NCI-H146 treated with DMSO at 0.1 percent for 48 hours (cell line): ENCODE measurements around the gene TIMM13.
"Not testable (repeated sequence)": the region's sequence is repeated elsewhere in the genome, so short reads cannot be mapped to it uniquely, and the experiment has no call there.

Source experiments
- DNase-seq: peaks from one replicate; lab custom pipeline; 2025; ENCODE audit not compliant: unreplicated experiment; lab: John Stamatoyannopoulos, UW

TIMM13 gene

DNA sequence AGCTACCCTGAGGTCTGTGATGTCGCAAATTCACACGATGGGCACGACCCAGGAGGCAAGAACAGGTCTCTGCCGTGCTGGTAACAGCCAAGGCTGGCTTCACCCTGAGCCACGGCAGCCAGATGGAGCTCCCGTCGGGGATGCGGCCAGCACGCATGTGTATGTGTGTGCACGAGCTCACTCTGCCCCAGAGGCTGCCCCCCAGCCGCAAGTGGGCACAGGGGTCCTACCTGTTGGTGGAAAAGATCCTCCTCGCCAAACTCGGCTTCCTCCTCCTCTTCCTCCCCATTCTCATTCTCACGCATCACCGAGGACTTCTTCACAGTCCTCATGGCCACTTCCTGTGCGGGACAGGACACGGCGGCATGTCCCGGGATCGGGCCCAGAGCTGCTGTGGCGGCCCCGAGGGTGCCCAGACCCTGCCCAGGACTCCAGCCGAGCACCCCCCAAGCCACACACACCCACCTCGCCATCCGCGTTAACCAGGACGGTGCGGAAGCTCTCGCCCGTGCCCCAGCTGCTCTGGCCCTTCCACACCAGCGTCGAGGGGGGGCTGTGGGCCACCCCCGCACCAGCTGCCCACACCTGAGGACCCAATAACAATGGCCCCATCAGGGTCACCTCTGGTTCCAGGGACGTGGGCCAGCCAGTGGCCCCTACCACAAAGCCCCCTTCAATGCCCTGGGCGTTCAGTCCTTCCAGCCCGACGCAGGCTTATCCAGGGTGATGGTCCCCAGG lies 4.1 kb upstream of the TIMM13 start:
- no peak for DNase-seq

DNA sequence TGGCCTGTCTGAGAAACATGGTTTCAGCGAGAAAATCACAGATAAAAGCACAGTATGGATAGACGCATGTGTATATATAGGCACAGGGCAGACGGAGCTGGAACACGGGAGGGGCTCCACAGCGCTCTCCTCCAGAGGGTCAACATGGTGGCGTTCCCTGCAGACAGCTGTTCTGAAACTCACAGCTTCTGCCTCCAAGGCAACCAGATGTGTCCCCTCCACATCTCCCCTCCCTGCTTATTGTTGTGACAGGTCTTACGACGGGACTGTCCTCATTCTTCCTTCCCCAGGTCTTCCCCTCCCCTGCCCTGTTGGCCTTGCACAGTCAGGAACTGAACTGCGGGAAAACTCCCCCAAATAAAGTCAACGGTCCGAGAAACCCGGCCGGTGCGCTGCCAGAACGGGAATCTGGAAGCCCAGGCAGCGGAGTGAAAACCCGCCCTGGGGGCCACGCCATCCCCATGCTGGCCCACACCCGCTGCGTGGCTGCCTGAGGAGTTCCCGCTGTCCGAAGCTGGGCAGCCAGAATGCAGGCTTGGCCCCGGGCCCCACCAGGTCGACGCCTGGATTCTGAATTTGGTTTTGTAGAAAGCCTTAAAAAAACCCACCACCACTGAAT lies 2.6 kb upstream of the TIMM13 start:
- no peak for DNase-seq

DNA sequence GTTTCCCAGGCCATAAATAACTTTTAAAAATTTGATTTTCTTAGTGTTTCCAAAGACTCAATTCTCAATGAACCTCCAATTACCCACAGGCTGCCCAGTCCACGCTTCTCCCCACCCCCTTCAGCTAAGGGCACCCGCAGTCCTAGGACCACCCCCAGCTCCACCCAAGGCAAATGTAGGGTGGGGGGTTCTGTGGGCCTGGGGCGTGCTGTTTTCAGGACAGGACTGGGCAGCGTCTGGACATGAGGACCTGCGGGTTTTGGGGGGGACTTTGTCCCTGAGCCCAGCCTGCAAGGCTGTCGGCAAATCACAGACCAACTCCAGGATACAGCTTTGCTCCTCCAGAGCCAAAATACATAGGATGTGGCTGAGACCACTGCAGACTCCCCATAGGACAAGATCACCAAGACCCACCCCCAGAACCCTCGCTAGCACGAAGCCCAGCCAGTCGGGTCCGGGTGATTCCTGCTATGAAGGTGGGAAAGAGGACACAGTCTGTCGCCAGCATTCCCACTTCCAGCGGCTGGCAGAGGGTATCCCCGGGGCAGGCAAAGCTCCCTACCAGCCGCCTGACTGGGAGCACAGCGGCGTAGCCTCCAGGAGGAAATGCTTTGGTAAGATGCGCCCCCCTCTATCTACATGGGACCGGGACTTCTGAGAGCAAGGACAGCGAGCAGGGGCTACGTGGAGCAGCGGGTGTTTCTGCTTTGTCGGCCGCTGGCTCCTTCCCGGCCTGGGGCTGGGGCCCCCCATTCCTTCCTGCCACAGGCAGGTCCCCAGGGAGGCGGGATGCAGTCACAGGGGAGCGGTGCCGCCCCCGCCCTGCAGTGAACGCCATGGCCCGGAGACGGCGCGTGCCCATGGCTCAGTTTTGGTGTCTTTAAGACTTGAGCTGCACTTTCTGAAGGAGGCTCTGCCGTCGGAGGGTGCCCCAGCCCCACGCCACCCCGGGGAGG lies 1.6 kb upstream of the TIMM13 start:
- DNase-seq, result no peak

DNA sequence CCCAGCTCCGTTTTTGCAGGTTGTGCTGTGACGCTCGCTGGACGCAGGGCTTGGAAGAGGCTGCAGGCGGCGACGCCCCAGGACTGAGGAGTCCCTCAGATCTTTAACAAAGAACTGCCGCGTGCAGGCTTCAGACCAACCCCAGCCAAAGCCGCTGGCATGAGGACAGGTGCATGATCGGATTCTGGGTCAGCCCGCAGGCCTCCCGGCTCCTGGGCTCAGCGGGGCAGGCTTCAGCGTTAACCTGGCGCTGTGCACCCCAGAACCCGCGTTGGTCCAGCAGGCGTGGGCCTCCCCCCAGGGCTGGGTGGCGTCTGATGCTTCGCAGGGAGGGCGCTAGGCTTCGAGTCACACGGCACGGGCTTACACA lies 920 bp upstream of the TIMM13 start:
- no peak for DNase-seq

DNA sequence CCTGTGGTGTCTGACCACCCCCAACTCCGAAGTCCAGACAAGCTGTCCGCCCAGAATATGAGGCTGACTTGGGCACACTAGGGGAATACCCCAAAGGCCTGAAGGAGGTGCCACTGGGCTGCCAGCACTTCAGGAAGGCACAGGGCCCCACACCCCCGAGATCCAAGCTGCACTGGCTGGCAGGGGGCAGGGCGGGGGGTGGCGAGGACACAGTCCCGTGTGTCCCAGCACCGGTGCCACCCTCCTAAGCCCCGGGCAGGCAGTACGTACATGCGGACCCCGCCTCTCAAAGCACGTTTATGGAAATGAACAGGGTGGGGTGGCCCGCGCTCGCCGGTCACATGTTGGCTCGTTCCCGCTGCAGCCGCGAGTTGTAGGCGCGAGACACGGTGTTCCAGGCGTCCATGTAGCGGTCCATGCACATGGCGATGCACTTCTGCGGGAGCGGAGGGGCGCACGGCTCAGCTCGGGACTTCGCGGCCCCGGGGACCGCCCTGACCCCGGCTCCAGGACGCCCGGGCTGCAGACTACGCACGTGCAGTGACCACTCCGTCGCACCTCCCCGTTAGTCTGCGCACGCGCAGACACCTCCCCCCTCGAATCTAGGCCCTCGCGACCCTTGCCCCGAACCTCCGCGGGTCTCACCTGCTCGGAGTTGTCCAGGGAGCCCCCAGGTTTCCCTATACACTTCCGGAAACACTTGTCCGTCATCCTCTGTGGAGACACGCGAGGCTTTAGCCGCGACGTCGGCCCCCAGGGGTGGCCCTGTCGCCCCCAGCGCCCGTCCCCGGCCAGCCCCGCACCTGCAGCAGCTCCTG lies 566 bp downstream of the TIMM13 start:
- no peak for DNase-seq

DNA sequence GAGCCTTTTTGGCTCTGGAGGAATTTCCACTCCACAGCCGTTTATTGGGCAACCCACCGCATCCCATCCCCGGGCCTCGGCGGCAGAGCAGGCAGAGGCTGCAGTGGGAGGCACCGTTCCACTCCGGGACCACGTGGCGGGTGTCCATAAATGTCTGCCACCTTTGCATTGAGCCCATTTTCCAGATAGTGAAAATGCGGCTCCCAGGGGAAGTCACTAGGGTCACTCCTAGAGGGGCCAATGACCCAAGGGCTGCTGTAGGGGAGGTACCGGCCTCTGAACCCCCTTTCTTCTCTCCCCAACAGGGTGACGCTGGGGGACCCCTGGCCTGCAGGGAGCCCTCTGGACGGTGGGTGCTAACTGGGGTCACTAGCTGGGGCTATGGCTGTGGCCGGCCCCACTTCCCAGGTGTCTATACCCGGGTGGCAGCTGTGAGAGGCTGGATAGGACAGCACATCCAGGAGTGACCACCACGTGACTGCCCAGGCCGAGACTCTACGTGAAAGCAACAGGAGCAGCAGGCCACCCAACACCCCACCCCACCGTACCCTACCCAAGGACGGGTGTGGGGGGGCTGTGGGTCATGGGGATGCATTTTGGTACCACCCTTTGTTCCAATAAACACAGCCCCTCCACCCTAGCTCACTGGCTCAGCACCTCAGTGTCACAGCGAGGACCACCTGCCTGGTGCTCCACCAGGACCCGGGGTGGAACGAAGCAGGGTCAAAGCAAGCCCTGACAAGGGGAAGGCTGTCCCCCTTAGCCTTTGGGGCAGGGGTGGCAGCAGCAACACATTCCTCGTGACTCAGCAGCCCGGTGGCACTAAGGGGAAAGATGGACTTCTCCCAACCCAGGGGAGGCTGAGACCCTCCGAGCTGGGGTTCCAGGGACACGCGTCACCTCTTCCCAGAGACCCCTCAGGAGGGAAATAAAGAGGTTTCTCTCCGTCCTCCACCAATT lies 1.5 kb downstream of the TIMM13 start:
- no peak for DNase-seq

DNA sequence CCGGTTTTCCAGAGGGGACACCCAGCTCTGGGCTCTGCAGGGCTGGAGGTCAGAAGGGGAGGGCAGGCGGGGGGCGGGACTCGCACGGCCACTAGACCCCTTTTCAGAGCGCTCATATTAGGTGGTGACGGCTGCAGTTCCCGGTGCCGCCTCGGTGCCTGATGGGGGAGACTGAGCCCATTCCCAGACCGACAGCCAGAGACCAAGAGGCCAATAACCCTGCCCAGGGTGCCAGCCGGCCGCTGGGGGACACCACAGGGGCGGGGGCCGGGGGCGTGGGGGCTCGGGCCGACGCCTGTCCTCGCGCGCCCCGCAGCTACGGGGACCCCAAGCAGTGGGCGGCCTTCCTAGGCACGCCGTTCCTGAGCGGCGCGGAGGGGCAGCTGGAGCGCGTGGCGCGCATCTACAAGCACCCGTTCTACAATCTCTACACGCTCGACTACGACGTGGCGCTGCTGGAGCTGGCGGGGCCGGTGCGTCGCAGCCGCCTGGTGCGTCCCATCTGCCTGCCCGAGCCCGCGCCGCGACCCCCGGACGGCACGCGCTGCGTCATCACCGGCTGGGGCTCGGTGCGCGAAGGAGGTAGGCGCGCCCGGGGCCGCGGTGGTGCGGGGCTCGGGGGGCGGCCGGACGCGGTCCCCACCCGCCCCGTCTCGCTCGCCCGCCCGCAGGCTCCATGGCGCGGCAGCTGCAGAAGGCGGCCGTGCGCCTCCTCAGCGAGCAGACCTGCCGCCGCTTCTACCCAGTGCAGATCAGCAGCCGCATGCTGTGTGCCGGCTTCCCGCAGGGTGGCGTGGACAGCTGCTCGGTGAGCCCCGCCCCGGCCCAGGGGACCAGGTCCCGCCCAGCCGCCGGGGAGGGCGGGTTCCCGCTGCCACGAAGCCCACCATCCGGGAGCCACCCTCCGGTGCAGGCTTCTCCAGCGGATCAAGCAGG lies 2.4 kb downstream of the TIMM13 start:
- DNase-seq, result no peak

DNA sequence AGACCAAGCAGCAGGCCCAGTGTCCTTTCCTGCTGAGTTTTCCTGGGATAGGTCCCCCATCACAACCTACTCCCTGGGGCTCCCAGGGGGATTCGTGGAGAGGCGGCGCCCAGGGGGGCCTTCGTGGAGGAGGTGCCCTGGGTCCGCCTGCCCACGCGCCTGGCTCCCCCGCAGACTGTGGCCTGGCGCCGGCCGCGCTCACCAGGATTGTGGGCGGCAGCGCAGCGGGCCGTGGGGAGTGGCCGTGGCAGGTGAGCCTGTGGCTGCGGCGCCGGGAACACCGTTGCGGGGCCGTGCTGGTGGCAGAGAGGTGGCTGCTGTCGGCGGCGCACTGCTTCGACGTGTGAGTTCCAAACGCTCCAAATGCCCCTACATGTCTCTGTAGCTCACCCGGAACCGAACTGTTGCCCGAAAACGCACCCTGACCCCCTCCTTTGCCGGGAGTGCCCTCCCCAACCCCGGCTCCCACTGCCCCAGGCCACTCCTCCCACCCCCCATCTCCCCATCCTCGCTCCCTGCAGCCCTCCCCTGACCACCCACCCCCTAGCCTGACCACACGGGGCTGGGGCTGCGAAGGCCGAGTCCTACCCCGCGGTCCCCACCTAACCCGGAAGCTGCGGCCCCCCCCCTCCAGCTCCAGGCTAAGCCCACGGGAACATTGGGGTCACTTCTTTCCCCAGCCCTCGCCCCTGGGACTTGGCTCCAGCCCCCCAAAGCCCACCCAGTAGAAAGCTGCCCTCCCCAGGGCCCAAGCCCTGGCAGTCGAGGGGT lies 3.3 kb downstream of the TIMM13 start:
- DNase-seq, result no peak

DNA sequence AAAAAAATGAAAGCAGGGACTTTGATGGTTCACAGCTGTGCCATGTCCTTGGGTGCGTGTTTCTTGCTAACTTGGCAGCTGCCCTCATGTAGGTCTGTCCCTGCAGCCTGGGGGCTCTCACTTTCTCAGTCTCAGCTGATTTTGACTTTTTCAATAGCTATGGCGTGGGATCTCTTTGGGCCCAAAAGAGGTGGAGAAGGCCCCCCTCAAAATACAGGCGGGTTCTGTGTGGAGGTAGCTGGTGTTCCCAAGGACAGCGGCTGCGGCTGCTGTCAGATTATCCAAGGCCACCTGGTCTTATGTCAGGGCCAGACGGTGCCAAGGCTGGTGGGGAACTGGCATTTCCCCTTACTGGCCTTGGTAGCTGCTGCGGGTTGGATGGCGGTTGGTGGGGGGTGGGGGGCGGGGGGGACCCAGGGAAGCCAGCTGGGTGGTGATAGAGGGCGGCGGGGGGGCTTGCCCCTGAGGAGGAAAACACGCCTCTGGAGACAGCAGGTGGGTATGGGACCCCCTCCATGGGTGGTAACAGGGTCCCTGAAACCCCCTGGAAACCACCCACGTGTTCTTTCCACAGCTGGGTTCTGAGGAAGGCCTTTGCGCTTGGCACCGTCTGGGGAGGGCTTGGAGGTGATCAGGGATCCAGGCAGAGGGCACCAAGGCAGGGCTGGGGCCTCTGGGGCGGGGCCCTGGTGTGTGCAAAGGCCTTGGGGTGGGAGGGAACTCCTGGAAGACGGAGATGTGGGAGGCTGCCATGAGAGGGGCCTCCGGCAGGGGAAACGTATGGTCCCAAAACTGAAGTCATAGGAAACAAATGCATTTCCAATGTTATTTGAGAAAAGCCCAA lies 4.1 kb downstream of the TIMM13 start:
- DNase-seq, result no peak

DNA sequence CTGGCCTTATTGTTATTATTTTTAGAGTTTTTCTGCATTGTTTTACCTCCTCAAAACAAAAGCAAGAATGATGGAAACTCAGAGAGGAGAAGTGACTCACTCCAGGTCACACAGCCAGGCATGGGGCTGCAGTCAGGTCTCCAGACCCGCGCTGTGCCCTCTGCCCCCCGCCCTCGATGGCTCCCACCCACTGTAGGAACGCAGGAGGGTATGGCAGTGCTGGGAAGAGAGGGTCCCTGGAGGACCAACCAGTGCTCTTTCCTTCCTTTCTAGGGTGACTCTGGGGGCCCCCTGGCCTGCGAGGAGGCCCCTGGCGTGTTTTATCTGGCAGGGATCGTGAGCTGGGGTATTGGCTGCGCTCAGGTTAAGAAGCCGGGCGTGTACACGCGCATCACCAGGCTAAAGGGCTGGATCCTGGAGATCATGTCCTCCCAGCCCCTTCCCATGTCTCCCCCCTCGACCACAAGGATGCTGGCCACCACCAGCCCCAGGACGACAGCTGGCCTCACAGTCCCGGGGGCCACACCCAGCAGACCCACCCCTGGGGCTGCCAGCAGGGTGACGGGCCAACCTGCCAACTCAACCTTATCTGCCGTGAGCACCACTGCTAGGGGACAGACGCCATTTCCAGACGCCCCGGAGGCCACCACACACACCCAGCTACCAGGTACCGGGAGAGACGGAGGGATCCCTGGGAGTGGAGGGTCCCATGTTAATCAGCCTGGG lies 5.6 kb downstream of the TIMM13 start:
- DNase-seq, result no peak

DNA sequence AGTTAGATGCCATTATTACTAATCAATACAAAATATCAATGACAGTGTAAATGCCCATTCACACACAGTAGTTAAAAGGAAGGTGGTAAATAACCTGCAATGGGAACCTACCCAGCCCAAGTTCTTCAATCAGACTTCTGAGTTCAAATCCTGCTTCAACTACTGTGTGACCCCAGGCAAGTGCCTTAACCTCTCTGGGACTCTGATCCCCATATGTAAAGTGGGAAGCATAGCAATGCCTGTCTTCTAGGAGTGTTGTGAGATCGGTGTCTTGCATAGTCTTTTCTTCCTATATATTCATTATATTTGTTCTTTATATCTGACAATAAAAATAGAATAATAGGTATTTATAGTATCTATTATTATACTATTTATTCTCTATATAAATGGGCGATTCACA lies 6.9 kb downstream of the TIMM13 start:
- DNase-seq, result no peak

DNA sequence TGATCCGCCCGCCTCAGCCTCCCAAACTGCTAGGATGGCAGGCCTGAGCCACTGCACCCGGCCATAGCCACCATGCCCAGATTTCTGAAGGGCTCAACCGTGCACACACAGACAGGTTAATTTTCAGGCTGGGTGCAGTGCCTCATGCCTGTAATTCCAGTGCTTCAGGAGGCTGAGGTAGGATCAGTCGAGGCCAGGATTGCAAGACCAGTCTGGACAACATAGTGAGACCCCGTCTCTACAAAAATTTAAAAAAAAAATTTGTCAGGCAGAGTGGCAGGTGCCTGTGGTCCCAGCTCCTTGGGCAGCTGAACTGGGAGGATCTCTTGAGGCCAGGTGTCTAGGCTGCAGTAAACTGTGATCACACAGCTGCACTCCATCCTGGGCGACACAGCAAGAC lies 7.6 kb downstream of the TIMM13 start:
- no peak for DNase-seq

DNA sequence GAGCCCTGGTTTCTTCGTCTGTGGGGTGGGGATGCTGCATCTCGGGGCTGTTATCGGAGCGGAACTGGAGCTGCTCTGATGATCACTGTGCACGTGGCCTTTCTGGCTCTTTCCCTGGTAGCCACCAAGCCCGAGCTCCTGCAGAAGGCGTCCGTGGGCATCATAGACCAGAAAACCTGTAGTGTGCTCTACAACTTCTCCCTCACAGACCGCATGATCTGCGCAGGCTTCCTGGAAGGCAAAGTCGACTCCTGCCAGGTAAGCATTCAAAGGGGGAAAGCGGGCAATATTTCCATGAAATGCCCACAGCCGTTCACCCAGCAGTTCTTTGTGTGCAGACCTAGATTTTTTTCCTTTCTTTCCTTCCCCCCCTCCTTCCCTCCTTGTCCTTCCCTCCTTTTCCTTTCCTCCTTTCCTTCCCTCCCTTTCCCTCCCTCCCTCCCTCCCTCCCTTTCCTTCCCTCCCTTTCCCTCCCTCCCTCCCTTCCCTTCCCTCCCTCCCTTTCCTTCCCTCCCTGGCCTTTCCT lies 9.4 kb downstream of the TIMM13 start:
- DNase-seq, result no peak

DNA sequence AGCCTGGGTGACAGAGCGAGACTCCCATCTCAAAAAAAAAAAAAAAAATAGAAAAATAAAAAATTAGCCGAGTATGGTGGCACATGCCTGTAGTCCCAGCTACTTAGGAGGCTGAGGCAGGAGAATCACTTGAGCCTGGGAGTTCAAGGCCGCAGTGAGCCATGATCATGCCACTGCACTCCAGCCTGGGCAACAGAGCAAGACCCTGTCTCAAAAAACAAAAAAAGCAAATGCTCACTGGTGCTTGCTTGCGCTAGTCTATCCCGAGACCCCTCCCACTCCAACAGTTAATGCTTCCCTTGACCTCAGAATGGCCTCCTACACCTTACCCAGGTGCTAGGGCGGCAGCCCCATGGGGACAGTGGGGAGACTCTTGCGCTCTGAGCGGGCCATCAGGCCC lies 9.9 kb downstream of the TIMM13 start:
- DNase-seq, result not testable (repeated sequence)

DNA sequence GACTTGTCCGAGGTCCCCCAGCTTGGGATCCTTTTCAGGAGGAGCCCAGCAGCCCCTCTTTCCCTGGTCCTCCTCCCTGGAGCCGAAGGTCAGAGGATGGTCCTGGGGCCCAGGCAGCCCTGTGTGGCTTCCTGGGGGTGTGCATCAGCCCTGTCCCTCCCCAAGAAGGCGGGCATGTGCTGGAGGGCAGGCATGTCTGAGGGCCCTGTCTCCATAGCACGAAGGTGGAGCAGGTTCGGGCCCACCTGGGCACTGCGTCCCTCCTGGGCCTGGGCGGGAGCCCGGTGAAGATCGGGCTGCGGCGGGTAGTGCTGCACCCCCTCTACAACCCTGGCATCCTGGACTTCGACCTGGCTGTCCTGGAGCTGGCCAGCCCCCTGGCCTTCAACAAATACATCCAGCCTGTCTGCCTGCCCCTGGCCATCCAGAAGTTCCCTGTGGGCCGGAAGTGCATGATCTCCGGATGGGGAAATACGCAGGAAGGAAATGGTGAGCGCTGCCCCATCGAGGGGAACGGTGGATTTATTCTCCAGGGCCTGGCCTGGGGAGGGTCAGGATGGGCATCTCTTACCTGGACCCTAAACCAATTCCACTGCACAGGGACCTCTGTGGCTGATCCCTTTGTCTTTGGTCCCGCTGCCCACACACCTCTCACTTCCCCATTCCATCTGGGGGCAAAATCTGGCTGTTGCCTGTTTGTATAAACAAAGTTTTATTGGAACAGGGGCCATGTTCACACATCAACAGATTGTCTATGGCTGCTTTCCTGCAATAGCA lies 10.9 kb downstream of the TIMM13 start:
- DNase-seq, result no peak

DNA sequence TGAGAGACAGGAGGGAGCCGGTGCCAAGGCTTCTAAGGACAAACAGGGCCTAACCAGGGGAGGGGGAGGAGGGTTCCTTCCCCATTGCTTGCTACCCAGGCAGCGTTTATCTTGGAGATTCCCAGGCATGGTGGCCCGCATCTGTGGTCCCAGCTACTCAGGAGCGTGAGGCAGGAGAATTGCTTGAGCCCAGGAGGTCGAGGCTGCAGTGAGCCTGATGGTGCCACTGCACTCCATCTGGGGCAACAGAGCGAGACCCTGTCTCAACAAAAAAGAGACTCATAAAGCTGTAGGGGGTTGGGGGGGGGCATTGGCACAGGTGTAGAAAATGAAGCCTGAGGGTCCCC lies 11.4 kb downstream of the TIMM13 start:
- no peak for DNase-seq
